ENCODE results near the gene SCN3B.

SCN3B gene

DNA sequence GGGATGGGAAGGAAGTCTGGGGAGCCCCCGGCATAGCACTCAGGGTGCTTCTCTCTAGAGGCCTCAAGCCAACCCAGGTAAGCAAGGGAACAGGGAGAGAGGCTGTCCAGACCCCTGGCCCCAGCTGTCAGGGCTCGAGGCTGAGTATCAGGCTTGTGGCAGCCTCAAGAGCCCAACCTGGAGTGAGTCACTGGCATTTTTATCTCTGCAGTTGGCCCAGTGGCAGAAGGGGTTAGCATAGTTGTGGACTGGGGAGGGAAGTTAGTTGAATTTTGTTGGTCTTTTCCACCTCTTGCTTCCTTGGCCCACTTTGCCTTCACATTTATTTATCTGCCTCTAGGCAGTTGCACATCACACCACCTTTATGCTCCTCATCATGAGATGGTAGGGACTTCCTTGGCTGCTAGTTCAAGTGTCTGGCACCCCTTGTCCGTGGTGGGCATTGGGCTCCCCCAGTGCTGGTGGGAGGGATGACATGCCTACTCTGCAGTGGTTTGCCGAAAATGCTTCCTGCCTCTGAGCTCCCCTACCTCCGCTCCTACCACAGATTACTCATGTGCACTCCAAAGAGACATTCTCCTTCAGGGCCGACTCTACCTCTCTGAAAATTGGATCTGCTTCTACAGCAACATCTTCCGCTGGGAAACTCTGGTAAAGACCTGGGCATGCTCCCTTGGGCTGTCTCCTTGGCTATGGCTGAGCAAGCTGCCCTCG lies 60.1 kb downstream of the SCN3B start:
- DNase-seq: no peak

DNA sequence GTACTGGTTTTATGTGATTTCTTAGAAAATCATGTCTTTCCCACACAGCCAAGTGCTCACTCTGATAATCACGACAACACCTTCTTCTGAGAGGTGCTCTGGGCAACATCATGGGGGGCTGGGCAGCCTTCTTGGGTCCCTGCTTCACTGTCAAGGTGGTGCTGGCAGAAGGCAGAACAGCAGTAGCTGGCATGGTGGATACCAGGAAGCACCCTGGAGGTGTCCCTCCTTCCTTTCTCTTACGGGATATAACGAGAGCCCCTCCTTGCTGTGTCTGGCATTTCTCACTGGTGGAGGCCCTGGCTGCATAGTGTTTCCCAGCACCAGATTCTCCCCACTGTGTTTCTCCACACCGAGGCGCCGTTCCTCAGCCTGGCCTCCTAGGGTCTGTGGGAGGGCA lies 60.9 kb downstream of the SCN3B start:
- DNase-seq: no peak

DNA sequence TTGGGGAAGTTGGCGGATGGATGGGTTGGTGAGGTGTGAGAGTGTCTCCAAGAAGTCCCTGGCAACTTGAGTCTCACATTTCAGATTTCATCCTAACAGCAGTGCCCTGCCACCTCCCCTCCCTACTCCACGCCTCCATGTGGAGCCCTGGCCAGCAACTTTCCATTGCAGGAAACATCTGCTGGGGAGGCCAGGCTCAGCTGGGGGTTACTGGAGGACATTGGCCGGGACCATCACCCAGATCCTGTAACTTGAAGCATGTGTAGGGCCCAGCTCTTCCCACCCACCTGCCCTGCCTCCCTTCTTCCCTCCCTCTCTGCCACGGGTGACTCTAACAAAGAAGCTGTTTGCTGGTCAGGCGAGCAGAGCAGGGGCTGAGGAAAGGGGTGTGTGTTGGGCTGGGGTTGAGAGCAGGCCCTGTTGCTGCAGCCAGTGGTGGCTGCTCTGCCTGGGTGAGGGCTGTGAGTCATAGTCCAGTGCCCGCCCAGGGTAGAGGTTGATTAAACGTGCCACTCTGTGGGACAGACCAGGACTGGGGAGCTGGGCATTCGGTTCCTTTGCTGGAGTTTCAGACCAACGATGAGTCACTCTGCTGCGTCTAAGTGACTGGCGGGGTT lies 64.0 kb downstream of the SCN3B start:
- DNase-seq: no peak

DNA sequence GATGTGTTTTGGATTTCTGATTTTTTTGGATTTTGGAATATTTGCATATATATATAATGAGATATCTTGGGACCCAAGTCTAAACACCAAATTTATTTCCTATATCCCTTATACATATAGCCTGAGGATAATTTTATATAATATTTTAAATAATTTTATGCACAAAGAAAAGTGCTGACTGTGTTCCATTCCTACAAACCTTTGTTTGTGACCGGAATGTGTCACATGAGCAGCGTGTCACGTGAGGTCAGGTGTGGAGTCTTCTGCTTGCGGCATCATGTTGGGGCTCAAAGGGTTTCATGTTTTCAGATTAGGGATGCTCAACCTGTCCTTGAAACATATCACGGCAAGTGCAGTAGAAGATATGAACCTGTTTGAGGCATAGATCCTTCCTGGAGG lies 65.6 kb downstream of the SCN3B start:
- no peak for DNase-seq

DNA sequence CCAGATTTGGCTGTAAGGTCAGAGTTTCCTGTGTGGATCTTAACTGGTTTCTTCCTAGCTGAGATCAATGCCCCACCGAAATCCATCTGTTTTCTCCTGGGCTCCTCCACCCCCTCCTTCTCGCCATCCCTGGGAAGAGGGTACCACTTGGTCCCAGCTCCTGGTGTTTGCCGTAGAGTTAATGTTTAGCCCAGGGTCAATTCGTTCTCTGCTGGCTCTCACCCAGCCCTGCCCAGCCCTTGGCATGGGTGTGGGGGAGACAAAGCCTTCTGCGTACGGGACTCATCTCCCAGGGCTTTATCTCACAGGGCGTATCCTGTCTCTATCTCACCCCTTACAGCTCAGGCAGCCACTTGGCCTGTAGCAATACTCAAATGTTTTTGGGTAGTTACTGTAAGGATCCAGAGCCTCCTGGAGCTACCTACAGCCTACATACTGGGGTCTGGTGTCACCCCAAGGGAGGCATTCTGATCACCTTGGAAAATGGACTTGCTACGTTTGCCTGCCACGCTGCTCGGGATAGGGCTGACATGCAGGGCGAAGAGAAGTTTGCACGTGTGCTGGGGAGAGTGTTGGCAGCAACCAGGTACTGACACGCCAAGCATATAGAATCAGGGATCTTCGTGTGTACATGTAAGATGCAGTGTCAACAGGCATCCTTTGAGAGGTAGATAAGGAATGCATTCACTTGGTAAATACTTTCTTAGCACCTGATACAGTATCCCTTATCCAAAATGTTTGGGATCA lies 66.1 kb downstream of the SCN3B start:
- DNase-seq: no peak

DNA sequence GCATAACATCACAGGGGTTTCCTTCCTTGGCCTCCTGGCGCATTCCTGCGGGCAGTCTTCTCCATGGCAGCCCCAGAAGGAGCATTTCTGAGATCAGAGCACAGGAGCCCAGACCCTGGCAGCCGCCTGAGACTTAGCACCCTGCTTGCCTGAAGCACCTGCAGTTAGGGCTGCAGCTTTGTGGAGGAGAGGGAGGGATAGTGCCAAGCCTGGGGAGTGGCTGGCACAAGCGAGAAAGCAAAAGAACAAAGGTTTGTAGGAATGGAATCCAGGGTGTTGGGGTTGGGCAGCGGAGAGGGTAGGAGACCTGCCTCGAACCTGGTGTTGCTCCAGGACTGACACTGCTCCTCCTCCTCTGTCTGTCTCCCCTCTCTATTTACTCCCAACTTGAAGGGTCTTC lies 66.9 kb downstream of the SCN3B start:
- DNase-seq: no peak

DNA sequence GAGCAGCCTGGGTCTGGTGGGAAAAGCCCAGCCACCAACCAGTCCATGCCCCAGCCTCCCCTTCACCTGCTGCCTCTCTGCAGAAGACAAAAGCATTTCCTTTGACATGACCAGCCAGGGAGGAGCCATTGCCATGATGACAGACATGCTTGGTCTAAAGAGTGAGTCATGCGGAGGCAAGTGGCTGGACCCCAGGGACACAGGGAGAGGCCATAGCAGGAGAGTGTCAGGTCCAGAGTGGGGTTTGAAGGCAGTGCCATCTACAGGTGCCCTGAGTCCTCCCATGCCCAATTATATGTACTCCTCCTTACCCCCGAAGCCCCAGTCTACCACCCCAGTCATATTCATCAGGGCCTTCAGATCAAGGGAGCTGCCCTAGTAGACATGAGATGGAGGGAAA lies 67.4 kb downstream of the SCN3B start:
- DNase-seq: no peak

DNA sequence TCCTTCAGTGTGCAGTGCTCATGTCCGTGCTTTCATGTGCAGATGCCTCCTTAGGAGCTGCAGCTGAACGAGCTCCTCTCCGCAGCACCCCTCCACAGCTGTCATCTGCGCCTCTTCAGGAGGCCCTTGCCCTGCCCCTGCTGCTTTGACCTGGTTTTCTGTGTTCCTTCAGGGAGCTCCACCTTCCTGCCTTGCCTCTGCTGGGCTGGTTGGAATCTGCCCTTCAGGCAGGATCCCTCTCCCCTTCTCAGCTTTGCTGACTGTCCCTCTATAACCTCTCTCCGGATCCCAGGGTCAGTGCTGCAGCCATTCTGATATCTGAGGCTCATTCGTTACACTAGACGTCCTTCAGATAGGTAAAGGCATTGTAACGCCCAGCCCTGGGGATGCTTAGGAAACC lies 67.9 kb downstream of the SCN3B start:
- DNase-seq: no peak

DNA sequence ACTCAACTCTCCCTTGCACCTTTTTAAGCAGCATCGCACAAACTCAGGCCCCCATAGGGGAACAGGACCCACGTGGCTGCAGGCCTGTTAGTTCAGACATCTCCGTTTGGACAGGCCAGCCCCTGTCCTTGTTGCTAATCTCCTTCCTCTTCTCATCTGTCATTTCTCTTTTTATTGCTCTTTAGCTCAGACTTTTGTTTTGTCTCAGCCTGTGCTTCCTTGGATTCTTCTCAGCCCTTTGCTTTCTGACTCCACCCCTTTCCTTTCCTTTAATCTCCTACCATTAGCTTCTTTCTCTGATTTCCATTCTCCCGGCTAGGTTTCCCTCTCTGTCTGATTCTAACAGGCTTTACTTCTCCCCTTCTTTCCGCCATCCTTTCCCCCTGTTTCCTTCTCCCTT lies 68.7 kb downstream of the SCN3B start:
- DNase-seq: no peak

DNA sequence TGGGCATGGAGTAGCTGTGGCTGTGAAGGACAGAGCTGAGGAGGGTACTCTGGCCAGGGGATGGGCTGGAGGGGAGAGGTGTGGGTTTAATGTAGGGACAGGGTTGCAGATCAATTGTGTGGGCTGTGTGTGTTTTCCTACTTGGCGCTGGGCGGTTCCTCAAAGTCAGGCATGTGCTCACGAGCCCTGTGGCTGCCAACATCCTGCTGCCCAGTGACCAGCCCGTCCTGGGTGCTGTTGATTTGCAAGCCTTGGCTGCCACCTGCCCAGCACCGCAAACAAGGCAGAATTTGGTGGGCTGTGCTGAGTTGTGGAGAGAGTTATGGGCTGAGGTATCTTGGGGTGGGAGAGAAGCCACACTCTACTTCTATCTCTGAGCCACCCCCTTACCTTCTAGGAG lies 69.2 kb downstream of the SCN3B start:
- DNase-seq: no peak

DNA sequence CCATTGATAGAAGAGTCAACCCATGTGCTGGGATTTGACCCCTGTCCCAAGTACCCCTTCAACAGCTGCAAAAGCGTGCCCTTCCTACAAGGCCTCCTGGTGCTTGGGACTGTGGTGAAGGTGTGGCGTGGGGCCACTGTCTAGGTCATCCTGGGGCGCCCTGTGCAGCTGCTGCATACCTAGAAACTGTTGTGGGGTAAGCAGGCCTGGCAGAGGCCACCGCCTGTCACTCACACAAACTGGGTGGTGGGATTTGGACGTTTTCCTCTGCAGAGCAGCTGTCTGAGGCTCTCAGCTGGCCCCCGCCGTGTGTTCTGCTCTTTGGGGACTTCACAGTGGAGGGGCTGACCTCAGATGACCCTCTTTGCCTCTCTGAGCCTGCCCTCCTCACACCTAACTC lies 69.7 kb downstream of the SCN3B start:
- DNase-seq: no peak

DNA sequence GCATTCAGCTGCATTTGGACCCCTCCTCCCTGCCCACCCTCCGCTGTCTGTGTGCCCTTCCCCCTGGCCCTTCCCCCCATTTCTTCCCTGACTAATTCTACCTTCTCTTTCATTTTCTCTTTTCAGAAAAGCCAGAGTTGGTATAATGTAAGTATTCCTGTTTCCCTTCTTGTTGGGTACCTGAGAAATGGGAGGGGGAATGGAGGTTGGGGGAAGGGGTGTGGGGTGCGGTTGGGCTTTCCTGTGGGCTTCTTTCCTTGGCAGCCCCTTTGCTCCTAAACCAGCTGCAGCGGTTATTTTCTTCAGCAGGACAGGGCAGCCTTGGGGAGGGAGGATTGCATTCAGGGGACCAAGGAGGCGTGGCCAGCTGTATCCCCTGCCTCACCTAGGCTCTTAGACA lies 70.2 kb downstream of the SCN3B start:
- no peak for DNase-seq

DNA sequence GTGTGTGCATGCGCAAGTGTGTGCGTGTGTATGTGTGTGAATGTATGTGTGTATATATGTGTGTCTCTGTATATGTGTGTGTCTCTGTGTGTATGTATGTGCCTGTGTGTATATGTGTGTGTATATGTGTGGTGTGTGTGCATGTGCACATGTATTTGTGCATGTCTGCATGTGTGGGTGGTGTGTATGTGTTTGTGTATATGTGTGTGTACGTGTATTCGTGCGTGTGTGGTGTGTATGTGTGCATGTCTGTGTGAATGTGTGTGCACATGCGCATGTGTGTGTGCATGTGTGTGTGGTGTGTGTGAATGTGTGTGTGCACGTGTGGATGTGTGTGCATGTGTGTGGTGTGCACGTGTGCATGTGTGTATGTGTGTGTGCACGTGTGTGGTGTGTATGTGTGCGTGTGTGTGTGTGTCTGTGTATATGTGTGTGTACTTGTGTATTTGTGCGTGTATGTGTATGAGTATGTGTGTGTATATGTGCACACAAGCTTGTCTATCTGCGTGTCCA lies 71.4 kb downstream of the SCN3B start:
- no peak for DNase-seq

DNA sequence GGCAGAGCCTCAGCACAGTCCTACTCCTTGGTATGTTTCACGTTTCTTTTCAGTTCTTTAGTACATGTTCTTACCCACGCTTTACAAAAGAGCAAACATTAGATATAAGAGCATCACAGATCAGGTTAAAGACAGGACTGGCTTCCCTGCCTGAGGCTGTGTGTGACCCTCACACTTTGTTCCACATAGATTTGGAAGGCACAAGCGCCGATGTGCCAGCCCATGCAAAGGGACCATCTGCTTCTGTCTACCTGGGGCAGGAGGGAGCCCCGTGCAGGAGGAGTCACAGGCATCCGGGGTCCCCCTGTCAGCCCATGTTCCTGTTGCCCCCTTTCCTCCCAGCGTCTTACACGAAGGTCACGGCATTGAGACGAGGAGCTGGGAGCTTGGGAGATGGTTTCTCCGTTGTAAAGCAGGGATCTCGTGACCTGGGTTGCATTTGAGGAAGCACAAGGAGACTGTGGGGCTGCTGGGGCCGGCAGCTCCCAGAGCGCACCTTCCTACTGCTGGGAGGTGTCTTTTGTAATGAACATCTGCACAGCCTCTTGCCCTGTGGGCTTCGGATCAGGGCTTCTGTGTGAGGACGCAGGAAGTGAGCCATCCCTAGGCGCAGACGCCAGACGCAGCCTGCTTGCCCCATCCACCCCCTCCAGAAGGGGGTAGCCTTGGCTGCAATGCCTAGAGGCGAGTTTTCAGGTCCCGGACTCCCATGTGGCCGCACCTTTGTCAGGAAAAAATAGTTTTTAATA lies 72.6 kb downstream of the SCN3B start:
- no peak for DNase-seq

DNA sequence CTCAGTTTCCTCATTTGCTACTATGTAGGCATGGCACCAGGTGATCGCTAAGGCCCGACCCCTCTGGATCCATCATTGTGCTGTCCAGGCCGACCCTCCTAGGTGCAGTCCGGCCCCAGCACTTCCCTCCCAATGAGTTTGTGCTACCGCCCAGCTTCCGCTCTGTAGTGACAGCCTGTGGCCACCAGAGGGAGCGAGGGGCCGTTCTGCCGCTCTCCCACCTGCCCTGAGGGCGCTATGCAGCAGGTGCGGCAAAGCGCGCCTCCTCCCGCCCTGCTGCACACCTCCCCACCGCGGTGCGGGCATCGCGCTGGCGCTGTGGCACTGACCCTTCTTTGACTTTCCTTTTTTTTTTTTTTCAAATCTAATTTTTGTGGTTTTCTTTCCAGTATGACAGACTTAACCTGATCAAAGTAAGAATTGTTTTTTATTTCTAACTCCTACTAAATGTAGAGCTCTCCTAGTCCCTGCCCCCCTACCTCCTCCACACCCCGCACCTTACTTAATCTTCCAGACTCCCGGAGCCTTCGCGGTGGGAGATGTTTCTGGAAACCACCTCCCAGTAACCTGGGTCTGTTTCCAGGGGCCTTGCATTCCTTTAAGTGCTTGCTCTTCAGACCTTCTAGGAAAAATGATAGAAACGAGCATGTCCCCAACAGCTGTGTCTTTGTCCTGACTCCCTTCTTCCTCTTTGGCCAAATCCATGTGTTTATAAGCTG lies 73.7 kb downstream of the SCN3B start:
- DNase-seq: peak; percentile 13

DNA sequence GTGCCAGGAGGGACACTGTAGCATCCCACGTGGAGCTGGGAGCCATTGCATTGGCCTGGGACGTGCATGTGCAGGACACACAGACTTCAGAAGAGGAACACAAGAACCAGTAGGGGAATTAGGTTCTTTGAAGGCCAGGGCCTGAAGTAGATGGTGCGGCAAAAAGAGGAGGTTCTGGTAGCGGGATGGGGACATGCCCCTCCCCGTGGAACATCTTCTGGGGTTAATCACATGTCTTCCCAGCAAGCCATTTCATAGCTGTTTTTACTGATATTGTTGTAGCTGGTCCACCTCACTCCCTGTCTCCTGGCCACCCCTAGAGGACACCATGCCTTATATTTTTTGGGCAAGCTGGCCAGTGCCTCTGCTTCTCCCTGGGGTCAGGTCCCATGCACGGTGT lies 74.3 kb downstream of the SCN3B start:
- DNase-seq: no peak

DNA sequence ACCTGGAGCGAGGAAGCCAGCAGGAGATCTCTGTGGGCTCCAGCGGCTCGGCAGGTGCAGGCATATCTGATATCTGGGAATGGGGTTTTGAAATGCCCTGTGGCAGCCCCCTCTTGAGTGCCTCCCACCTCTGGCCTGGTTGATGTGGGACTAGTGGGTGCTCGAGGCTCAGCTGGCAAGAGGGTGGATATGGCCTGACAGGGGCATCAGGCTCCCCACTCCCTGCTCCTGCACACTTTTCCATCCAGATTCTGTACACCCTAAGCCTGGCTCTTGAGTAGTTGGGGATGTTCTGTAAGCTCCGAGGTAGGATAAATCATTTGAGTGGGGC lies 75.0 kb downstream of the SCN3B start:
- no peak for DNase-seq
